ENCODE results near the gene OR2A25.

GRCh38 chr7:144050093-144050492 lies 19.5 kb upstream of the OR2A25 start:
- no peak for TF ChIP-seq POLR2A (IDR thresholded peaks at IDR 0.05)
- TF ChIP-seq, protein P1, sequence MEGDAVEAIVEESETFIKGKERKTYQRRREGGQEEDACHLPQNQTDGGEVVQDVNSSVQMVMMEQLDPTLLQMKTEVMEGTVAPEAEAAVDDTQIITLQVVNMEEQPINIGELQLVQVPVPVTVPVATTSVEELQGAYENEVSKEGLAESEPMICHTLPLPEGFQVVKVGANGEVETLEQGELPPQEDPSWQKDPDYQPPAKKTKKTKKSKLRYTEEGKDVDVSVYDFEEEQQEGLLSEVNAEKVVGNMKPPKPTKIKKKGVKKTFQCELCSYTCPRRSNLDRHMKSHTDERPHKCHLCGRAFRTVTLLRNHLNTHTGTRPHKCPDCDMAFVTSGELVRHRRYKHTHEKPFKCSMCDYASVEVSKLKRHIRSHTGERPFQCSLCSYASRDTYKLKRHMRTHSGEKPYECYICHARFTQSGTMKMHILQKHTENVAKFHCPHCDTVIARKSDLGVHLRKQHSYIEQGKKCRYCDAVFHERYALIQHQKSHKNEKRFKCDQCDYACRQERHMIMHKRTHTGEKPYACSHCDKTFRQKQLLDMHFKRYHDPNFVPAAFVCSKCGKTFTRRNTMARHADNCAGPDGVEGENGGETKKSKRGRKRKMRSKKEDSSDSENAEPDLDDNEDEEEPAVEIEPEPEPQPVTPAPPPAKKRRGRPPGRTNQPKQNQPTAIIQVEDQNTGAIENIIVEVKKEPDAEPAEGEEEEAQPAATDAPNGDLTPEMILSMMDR (IDR thresholded peaks at IDR 0.05): no peak
